NB4 (cell line): ENCODE data around the gene KRABD2.
"Not testable (repeated sequence)": the region's sequence is repeated elsewhere in the genome, so short reads cannot be mapped to it uniquely, and the experiment has no call there.

ENCODE experiments used
- DNase-seq: peaks from one replicate; pipeline ENCODE4 v3.0.0; 2010; ENCODE audit warnings: low read depth
- H3K4me3 ChIP-seq: one replicate; pipeline ENCODE4 v1.5.1; 2011; ENCODE audit warnings: mild to moderate bottlenecking, low read depth, low read length, moderate library complexity
- MYC ChIP-seq: IDR thresholded peaks from 2 replicates; pipeline ENCODE4 v1.6.1; 2011; ENCODE audit warnings: low read depth, low read length
- POLR2A ChIP-seq: IDR thresholded peaks from 2 replicates; pipeline ENCODE4 v1.6.1; 2011; ENCODE audit warnings: mild to moderate bottlenecking; ENCODE audit not compliant: insufficient read length; ENCODE audit errors: extremely low read depth
- TF ChIP-seq, protein P1 (sequence below): IDR thresholded peaks from 2 replicates; pipeline ENCODE4 v1.6.1; 2011; ENCODE audit warnings: low read depth, low read length
- TF ChIP-seq, protein P2 (sequence below): IDR thresholded peaks from one replicate; pipeline ENCODE4 v1.5.1; 2012; ENCODE audit warnings: low read depth, low read length

The KRABD2 gene

DNA sequence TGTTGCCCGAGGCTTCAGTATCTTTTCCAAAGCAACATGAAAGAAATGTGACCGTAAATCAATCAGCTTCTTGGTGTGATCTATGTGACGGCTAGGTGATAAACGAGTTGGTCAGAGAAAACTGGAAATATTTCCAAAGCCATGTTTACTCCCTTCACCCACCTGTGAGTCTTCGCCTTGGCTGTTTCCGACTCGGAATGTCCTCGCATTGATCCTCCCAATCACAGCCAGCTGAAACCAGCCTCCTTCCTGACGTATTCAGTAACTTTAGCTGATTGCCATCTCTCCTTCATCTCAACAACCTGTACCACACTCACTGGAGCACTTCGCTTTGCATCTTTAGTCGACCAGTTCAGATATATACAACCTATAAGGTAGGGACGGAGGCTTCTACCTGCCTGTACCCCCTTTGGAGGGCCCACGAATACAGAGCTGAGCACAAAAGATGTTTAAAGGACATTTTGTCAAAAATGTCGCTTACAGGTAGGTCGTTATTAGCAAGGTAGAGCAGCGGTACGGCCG is 705 bp downstream of the KRABD2 start:
- TF ChIP-seq MYC, result no peak
- TF ChIP-seq, protein P1, sequence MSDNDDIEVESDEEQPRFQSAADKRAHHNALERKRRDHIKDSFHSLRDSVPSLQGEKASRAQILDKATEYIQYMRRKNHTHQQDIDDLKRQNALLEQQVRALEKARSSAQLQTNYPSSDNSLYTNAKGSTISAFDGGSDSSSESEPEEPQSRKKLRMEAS, result no peak
- TF ChIP-seq POLR2A, result no peak
- TF ChIP-seq, protein P2, sequence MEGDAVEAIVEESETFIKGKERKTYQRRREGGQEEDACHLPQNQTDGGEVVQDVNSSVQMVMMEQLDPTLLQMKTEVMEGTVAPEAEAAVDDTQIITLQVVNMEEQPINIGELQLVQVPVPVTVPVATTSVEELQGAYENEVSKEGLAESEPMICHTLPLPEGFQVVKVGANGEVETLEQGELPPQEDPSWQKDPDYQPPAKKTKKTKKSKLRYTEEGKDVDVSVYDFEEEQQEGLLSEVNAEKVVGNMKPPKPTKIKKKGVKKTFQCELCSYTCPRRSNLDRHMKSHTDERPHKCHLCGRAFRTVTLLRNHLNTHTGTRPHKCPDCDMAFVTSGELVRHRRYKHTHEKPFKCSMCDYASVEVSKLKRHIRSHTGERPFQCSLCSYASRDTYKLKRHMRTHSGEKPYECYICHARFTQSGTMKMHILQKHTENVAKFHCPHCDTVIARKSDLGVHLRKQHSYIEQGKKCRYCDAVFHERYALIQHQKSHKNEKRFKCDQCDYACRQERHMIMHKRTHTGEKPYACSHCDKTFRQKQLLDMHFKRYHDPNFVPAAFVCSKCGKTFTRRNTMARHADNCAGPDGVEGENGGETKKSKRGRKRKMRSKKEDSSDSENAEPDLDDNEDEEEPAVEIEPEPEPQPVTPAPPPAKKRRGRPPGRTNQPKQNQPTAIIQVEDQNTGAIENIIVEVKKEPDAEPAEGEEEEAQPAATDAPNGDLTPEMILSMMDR, result no peak
- peak overlapping the region; percentile 52 for H3K4me3 ChIP-seq
- no peak for DNase-seq

DNA sequence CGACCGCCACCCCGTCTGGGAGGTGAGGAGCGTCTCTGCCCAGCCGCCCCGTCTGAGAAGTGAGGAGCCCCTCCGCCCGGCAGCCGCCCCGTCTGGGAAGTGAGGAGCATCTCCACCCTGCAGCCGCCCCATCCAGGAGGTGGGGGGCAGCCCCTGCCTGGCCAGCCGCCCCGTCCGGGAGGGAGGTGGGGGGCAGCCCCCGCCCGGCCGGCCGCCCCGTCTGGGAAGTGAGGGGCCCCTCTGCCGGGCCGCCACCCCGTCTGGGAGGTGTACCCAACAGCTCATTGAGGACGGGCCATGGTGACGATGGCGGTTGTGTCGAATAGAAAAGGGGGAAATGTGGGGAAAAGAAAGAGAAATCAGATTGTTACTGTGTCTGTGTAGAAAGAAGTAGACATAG is 2.6 kb downstream of the KRABD2 start:
- DNase-seq, H3K4me3 ChIP-seq: not testable (repeated sequence)

DNA sequence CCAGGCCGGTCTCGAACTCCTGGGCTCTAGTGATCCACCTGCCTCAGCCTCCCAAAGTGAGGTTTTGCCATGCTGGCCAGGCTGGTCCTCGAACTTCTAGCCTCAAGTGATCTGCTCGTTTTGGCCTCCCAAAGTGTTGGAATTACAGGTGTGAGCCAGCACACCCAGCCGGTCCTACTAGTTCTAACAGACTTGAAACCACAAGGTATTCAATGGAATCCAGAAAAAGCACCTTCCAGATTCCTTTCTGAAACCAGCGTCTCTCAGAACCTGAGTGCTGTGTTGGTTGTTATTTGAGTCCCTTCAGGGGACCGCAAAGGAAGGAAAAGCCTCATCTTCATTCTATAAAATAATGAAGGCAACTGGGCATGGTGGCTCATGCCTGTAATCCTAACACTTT is 4.1 kb downstream of the KRABD2 start:
- no peak for DNase-seq
- TF ChIP-seq POLR2A (no peak), MYC (no peak)
- TF ChIP-seq, protein P2, result no peak
- TF ChIP-seq, protein P1, result no peak
- H3K4me3 ChIP-seq, result no peak overlapping the region

DNA sequence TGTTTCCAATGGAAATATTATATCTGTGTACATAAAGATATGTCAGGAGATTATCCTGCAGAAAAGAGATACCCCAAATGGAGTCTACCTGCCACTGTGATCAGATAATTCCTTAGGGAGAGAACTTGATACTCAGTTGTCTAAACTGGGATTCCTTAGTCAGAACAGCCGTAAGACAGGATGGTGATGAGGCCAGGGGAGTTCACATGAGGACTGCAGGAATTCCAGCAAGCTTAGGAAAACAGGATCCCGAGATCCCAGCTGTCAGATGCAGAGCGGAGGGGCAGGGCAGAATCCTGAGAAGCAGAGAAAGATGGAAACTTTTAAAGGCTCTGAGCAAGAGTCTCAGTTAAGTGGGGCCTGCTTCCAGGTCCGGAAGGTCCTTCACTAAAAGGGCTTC is 4.7 kb downstream of the KRABD2 start:
- DNase-seq, result no peak
- H3K4me3 ChIP-seq, result no peak overlapping the region
- TF ChIP-seq, protein P2, result no peak
- TF ChIP-seq, protein P1, result no peak
- TF ChIP-seq MYC (no peak), POLR2A (no peak)

DNA sequence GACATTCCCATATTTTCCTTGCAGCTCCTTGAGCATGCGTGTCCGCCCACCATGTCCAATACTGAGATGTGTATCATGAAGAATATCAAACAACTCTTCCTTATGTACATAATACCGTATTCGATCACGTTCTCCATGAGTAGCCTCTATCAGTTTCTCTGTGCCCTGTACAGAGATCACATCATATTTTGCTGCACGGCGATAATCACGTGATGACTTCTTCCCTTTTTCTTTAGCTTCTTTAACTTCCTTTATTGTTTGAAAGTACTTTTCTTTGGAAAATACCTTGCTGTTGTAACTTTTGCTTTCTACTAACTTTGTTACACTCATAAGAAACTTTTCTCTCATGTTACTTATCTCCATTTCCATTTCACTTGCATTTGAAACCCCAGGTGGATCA is 6.6 kb downstream of the KRABD2 start:
- no peak overlapping the region for H3K4me3 ChIP-seq
- TF ChIP-seq MYC (no peak), POLR2A (no peak)
- TF ChIP-seq, protein P2, result no peak
- TF ChIP-seq, protein P1, result no peak
- no peak for DNase-seq

DNA sequence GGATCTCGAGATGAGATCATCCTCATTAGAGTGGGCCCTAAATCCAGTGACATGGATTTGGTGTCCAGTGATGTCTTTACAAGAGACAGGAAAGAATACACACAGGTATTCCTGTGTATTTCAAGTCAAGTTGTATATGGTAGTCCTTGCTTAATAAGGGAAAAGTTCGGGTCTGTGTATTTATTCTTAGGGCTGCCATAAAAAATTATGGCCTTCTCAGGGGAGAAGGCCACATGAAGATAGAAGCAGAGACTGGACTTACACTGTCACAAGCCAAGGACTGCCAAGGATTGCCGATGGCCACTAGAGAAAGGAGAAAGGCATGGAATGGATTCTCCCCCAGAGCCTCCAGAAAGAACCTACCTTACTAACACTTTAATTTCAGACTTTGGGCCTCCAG is 8.3 kb downstream of the KRABD2 start:
- DNase-seq, result no peak
- TF ChIP-seq, protein P2, result no peak
- no peak for TF ChIP-seq MYC
- no peak overlapping the region for H3K4me3 ChIP-seq
